ENCODE measurements around the gene PDE4D.

PDE4D gene

GRCh38 chr5:59115345-59115744 lies 778.2 kb downstream of the PDE4D start:
- Histone ChIP-seq H3K4me3 (ENCODE audit: low read depth in 1 of 2, low read length in 2 of 2) (no peak overlapping the region), H3K27me3 (ENCODE audit: low read depth, low read length) (no peaks in the 10 kb centered on the region), H3K36me3 (ENCODE audit: control insufficient read depth in 1 of 2, insufficient read depth in 2 of 2, low read length in 2 of 2) (no peaks in the 10 kb centered on the region), H3K4me1 (ENCODE audit: control insufficient read depth in 1 of 2, insufficient read depth in 2 of 2, low read length in 2 of 2) (peaks cover 0 to 5% of the 10 kb centered on the region in 2 donors), H3K9me3 (ENCODE audit: control insufficient read depth in 1 of 2, low read length in 2 of 2) (no peaks in the 10 kb centered on the region), H3K27ac (ENCODE audit: low read length) (no peak overlapping the region)

DNA sequence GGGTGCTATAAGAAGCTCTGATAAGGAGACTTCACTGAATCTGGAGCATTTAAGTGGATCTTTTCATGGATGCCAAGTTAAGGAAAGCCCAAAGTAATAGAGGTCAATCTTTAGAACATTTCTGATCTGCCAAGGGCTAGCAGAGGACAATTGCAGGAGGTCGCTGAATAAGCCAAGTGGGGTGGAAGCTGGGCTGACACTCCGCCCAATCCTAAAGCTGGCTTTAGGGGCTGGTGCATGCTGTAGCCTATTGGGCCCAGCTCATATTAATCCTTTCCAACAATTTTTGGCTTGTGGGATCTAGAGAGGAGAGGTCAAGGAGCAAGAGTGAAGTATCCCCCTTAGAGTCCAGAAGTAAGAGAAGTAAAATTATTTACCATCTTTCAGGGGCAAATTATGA lies 784.1 kb downstream of the PDE4D start:
- Histone ChIP-seq H3K36me3 (ENCODE audit: control insufficient read depth in 1 of 2, insufficient read depth in 2 of 2, low read length in 2 of 2) (no peaks in the 10 kb centered on the region), H3K27ac (ENCODE audit: low read length) (no peak overlapping the region), H3K27me3 (ENCODE audit: low read depth, low read length) (no peaks in the 10 kb centered on the region), H3K4me1 (ENCODE audit: control insufficient read depth in 1 of 2, insufficient read depth in 2 of 2, low read length in 2 of 2) (peaks cover 0 to 8% of the 10 kb centered on the region in 2 donors), H3K4me3 (ENCODE audit: low read depth in 1 of 2, low read length in 2 of 2) (no peak overlapping the region), H3K9me3 (ENCODE audit: control insufficient read depth in 1 of 2, low read length in 2 of 2) (no peaks in the 10 kb centered on the region)

GRCh38 chr5:59107692-59108091 lies 785.8 kb downstream of the PDE4D start:
- Histone ChIP-seq H3K4me1 (ENCODE audit: control insufficient read depth in 1 of 2, insufficient read depth in 2 of 2, low read length in 2 of 2) (peaks cover 0 to 13% of the 10 kb centered on the region in 2 donors), H3K27ac (ENCODE audit: low read length) (no peak overlapping the region), H3K4me3 (ENCODE audit: low read depth in 1 of 2, low read length in 2 of 2) (no peak overlapping the region), H3K36me3 (ENCODE audit: control insufficient read depth in 1 of 2, insufficient read depth in 2 of 2, low read length in 2 of 2) (no peaks in the 10 kb centered on the region), H3K9me3 (ENCODE audit: control insufficient read depth in 1 of 2, low read length in 2 of 2) (no peaks in the 10 kb centered on the region), H3K27me3 (ENCODE audit: low read depth, low read length) (no peaks in the 10 kb centered on the region)

DNA sequence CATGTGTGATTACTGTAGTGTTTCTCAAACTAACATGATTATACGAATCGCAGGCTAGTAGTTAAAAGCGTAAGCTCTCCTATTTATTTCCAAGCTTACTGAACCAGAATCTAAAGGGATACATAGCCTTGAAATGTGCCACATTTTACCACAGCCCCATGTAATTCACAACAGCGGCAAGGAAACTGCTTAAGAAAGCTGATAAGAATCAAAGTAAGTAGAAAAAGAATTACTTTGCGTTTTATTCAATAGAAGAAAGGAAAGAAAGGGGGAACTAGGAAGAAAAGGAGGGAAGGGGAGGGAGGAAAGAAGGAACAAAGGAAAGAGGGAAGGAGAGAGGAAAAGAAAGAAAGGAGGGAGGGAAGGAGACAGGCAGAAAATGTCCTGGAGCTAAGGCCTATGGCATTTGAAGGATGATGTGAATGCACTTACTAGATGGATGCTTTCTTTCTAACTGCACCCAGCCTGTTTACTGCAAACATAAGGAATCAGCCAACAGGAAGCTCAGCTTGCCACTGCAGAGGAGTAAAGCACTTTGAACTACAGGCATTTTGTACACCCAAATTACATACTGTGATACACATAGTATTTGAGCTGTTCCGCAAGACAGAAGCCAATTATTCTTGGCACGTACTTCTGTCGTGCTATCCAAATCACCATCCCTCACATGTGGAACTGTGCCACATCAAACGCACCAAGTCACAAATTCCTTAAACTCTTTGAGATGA lies 789.0 kb downstream of the PDE4D start:
- H3K4me1 ChIP-seq (ENCODE audit: control insufficient read depth in 1 of 2, insufficient read depth in 2 of 2, low read length in 2 of 2), result peaks cover 0 to 16% of the 10 kb centered on the region in 2 donors
- H3K36me3 ChIP-seq (ENCODE audit: control insufficient read depth in 1 of 2, insufficient read depth in 2 of 2, low read length in 2 of 2), result no peaks in the 10 kb centered on the region
- H3K27me3 ChIP-seq (ENCODE audit: low read depth, low read length), result no peaks in the 10 kb centered on the region
- no peak overlapping the region for H3K4me3 ChIP-seq (ENCODE audit: low read depth in 1 of 2, low read length in 2 of 2)
- no peaks in the 10 kb centered on the region for H3K9me3 ChIP-seq (ENCODE audit: control insufficient read depth in 1 of 2, low read length in 2 of 2)
- no peak overlapping the region for H3K27ac ChIP-seq (ENCODE audit: low read length)

GRCh38 chr5:59103303-59103702 lies 790.2 kb downstream of the PDE4D start:
- H3K27ac ChIP-seq (ENCODE audit: low read length), result no peak overlapping the region
- no peaks in the 10 kb centered on the region for H3K36me3 ChIP-seq (ENCODE audit: control insufficient read depth in 1 of 2, insufficient read depth in 2 of 2, low read length in 2 of 2)
- H3K4me3 ChIP-seq (ENCODE audit: low read depth in 1 of 2, low read length in 2 of 2), result no peak overlapping the region
- no peaks in the 10 kb centered on the region for H3K9me3 ChIP-seq (ENCODE audit: control insufficient read depth in 1 of 2, low read length in 2 of 2)
- no peaks in the 10 kb centered on the region for H3K27me3 ChIP-seq (ENCODE audit: low read depth, low read length)
- H3K4me1 ChIP-seq (ENCODE audit: control insufficient read depth in 1 of 2, insufficient read depth in 2 of 2, low read length in 2 of 2), result peaks cover 0 to 16% of the 10 kb centered on the region in 2 donors

- H3K9me3 ChIP-seq (ENCODE audit: control insufficient read depth in 1 of 2, low read length in 2 of 2), result no peaks in the 10 kb centered on the region
- no peak overlapping the region for H3K4me3 ChIP-seq (ENCODE audit: low read depth in 1 of 2, low read length in 2 of 2)
- peaks cover 0 to 22% of the 10 kb centered on the region in 2 donors for H3K4me1 ChIP-seq (ENCODE audit: control insufficient read depth in 1 of 2, insufficient read depth in 2 of 2, low read length in 2 of 2)
- no peak overlapping the region for H3K27ac ChIP-seq (ENCODE audit: low read length)
- H3K36me3 ChIP-seq (ENCODE audit: control insufficient read depth in 1 of 2, insufficient read depth in 2 of 2, low read length in 2 of 2), result no peaks in the 10 kb centered on the region
- H3K27me3 ChIP-seq (ENCODE audit: low read depth, low read length), result no peaks in the 10 kb centered on the region
These were observed 791.1 kb downstream of the PDE4D start for GRCh38 chr5:59102437-59102836.

- Histone ChIP-seq H3K4me3 (ENCODE audit: low read depth in 1 of 2, low read length in 2 of 2) (no peak overlapping the region), H3K27me3 (ENCODE audit: low read depth, low read length) (no peaks in the 10 kb centered on the region), H3K36me3 (ENCODE audit: control insufficient read depth in 1 of 2, insufficient read depth in 2 of 2, low read length in 2 of 2) (no peaks in the 10 kb centered on the region), H3K4me1 (ENCODE audit: control insufficient read depth in 1 of 2, insufficient read depth in 2 of 2, low read length in 2 of 2) (peaks cover 0 to 26% of the 10 kb centered on the region in 2 donors), H3K27ac (ENCODE audit: low read length) (no peak overlapping the region), H3K9me3 (ENCODE audit: control insufficient read depth in 1 of 2, low read length in 2 of 2) (no peaks in the 10 kb centered on the region)
These were observed 792.7 kb downstream of the PDE4D start for GRCh38 chr5:59100875-59101274.

DNA sequence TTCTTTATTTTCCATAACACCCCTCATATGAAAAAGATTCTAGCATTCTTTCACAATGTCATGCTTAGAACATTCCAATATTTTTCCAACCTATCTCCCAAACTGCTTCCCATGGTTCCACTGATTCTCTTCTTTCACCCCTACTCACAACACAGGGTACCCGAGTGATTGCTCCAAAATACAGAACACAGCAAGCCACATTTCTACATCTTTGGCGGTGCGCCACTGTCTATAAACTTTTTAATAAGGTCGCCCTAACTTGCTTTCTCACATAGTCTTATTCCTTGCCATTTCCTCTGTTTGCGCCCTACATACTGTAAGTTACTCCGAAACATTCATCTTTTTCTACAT lies 793.6 kb downstream of the PDE4D start:
- no peaks in the 10 kb centered on the region for H3K9me3 ChIP-seq (ENCODE audit: control insufficient read depth in 1 of 2, low read length in 2 of 2)
- H3K27me3 ChIP-seq (ENCODE audit: low read depth, low read length), result no peaks in the 10 kb centered on the region
- no peak overlapping the region for H3K4me3 ChIP-seq (ENCODE audit: low read depth in 1 of 2, low read length in 2 of 2)
- H3K27ac ChIP-seq (ENCODE audit: low read length), result no peak overlapping the region
- H3K36me3 ChIP-seq (ENCODE audit: control insufficient read depth in 1 of 2, insufficient read depth in 2 of 2, low read length in 2 of 2), result no peaks in the 10 kb centered on the region
- H3K4me1 ChIP-seq (ENCODE audit: control insufficient read depth in 1 of 2, insufficient read depth in 2 of 2, low read length in 2 of 2), result peaks cover 0 to 24% of the 10 kb centered on the region in 2 donors

DNA sequence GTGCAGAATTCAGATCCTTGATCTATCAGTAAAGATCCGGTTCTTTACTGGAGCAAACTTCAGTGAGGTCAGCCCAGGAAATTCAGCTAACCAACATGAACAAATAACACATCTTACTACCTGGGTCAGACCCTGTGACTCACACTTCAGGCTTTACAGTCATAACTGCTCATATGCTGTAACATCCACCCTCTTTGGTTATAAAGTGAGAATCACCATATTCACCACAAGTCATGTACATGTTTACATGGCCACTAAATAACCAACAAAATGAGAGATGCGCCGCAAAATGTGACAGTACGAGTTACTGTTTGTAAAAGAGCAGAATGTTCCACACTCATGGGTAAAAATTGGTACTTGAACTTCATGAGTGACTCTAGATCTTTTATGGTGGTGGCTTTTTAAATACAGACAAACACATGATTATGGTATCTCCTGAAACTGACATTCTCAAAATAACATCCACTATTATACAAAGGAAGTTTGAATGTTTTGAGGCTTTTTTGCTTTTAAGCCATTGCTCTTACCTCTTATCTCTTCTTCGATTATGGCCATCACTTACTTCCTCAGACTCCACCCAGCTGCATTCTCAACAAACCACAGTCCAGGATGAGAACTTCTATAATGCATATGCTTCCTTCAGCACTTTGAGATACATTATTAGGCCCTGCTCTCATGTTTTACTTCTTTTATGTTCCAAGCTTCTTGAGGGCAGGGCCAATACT lies 794.1 kb downstream of the PDE4D start:
- Histone ChIP-seq H3K36me3 (ENCODE audit: control insufficient read depth in 1 of 2, insufficient read depth in 2 of 2, low read length in 2 of 2) (no peaks in the 10 kb centered on the region), H3K4me1 (ENCODE audit: control insufficient read depth in 1 of 2, insufficient read depth in 2 of 2, low read length in 2 of 2) (peaks cover 0 to 18% of the 10 kb centered on the region in 2 donors), H3K9me3 (ENCODE audit: control insufficient read depth in 1 of 2, low read length in 2 of 2) (no peaks in the 10 kb centered on the region), H3K27me3 (ENCODE audit: low read depth, low read length) (no peaks in the 10 kb centered on the region), H3K27ac (ENCODE audit: low read length) (no peak overlapping the region), H3K4me3 (ENCODE audit: low read depth in 1 of 2, low read length in 2 of 2) (no peak overlapping the region)

DNA sequence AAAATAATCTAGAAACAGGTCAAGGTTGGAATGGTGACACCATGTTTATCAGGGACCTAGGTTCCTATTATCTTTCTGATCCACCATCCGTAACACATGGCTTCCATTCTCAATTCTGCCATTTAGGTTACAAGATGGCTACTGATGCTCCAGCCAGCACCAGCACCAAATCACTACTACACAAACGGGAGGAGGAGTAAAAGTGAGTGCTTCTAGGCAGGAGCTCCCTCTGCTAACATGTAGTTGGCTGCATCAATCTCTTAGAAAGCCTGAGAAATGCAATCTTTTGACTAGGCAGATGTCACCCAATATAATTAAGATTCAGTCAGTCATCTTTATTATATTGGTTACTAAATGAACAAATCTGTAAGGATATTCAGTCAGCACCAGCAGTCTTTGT lies 794.8 kb downstream of the PDE4D start:
- Histone ChIP-seq H3K9me3 (ENCODE audit: control insufficient read depth in 1 of 2, low read length in 2 of 2) (no peaks in the 10 kb centered on the region), H3K4me1 (ENCODE audit: control insufficient read depth in 1 of 2, insufficient read depth in 2 of 2, low read length in 2 of 2) (peaks cover 0 to 14% of the 10 kb centered on the region in 2 donors), H3K27me3 (ENCODE audit: low read depth, low read length) (no peaks in the 10 kb centered on the region), H3K4me3 (ENCODE audit: low read depth in 1 of 2, low read length in 2 of 2) (no peak overlapping the region), H3K27ac (ENCODE audit: low read length) (no peak overlapping the region), H3K36me3 (ENCODE audit: control insufficient read depth in 1 of 2, insufficient read depth in 2 of 2, low read length in 2 of 2) (no peaks in the 10 kb centered on the region)

DNA sequence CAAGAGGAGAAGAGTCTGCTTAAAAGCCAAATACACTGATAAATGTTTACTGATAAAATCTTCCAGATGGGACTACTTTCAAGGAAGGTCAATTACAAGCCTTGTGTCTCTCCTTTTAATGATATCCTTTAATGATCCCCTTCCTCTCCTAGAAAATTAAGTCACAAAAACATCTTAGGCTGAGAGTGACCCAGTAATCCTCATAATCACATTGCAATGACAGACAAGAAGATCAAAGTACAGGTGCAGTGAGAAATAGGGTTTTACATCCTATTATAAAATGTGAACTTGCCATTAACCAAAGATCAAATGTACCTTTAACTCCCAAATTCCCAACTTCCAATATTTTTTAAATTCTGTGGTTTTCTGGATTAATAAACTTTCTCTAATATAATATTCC lies 795.8 kb downstream of the PDE4D start:
- peak overlapping the region; percentile 24 for H3K27ac ChIP-seq (ENCODE audit: low read length)
- no peaks in the 10 kb centered on the region for H3K36me3 ChIP-seq (ENCODE audit: control insufficient read depth in 1 of 2, insufficient read depth in 2 of 2, low read length in 2 of 2)
- no peak overlapping the region for H3K4me3 ChIP-seq (ENCODE audit: low read depth in 1 of 2, low read length in 2 of 2)
- peaks cover 0 to 19% of the 10 kb centered on the region in 2 donors for H3K4me1 ChIP-seq (ENCODE audit: control insufficient read depth in 1 of 2, insufficient read depth in 2 of 2, low read length in 2 of 2)
- H3K9me3 ChIP-seq (ENCODE audit: control insufficient read depth in 1 of 2, low read length in 2 of 2), result no peaks in the 10 kb centered on the region
- no peaks in the 10 kb centered on the region for H3K27me3 ChIP-seq (ENCODE audit: low read depth, low read length)
